ENCODE data around the gene ZBTB20. TPM values are rescaled to one million over a fixed set of nuclear protein-coding genes. Genes with fewer than 3 reads are reported as not detected.

Gene ZBTB20
- total RNA-seq, 6 experiments from 2014 or later, result 36.7 to 59.4 (median 46.7) TPM

GRCh38 chr3:115068799-115069198 lies 78.3 kb downstream of the ZBTB20 start:
- intact Hi-C loops (cut with DNase I), result no loop called here
- TF ChIP-seq, protein P1, sequence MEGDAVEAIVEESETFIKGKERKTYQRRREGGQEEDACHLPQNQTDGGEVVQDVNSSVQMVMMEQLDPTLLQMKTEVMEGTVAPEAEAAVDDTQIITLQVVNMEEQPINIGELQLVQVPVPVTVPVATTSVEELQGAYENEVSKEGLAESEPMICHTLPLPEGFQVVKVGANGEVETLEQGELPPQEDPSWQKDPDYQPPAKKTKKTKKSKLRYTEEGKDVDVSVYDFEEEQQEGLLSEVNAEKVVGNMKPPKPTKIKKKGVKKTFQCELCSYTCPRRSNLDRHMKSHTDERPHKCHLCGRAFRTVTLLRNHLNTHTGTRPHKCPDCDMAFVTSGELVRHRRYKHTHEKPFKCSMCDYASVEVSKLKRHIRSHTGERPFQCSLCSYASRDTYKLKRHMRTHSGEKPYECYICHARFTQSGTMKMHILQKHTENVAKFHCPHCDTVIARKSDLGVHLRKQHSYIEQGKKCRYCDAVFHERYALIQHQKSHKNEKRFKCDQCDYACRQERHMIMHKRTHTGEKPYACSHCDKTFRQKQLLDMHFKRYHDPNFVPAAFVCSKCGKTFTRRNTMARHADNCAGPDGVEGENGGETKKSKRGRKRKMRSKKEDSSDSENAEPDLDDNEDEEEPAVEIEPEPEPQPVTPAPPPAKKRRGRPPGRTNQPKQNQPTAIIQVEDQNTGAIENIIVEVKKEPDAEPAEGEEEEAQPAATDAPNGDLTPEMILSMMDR (IDR thresholded peaks at IDR 0.05), result no peak
- TF ChIP-seq POLR2A (IDR thresholded peaks at IDR 0.05), result no peak
- Histone ChIP-seq H3K27ac (no peak overlapping the region), H3K27me3 (no peaks in the 10 kb centered on the region), H3K4me3 (no peak overlapping the region), H3K4me1 (no peaks in the 10 kb centered on the region), H3K36me3 (no peaks in the 10 kb centered on the region), H3K9me3 (no peaks in the 10 kb centered on the region)
- ATAC-seq (no peak), DNase-seq (no peak)

- Histone ChIP-seq H3K9me3 (no peaks in the 10 kb centered on the region), H3K27me3 (no peaks in the 10 kb centered on the region), H3K4me1 (no peaks in the 10 kb centered on the region), H3K4me3 (no peak overlapping the region), H3K27ac (no peak overlapping the region), H3K36me3 (no peaks in the 10 kb centered on the region)
- ATAC-seq (no peak), DNase-seq (no peak)
- intact Hi-C loops (cut with DNase I), result no loop called here
- TF ChIP-seq, protein P1 (IDR thresholded peaks at IDR 0.05), result no peak
- no peak for TF ChIP-seq POLR2A (IDR thresholded peaks at IDR 0.05)
Observed at GRCh38 chr3:115062412-115062956, 84.6 kb downstream of the ZBTB20 start.

GRCh38 chr3:115062009-115062408 lies 85.1 kb downstream of the ZBTB20 start:
- DNase-seq (no peak), ATAC-seq (peak in 3 of 4 donors; percentile 35 to 48 (median 38))
- H3K36me3 ChIP-seq, result no peaks in the 10 kb centered on the region
- TF ChIP-seq, protein P1 (IDR thresholded peaks at IDR 0.05), result no peak
- no peak for TF ChIP-seq POLR2A (IDR thresholded peaks at IDR 0.05)
- 67% methylated on average over 2 of the region's 2 CpGs for whole genome bisulfite sequencing (ENCODE audit: insufficient coverage, low coverage, low lambda C conversion rate, missing lambda C conversion rate)
- intact Hi-C loops (cut with DNase I), result no loop called here
- no peak overlapping the region for H3K27ac ChIP-seq
- H3K4me1 ChIP-seq, result no peaks in the 10 kb centered on the region
- H3K4me3 ChIP-seq, result no peak overlapping the region
- H3K27me3 ChIP-seq, result no peaks in the 10 kb centered on the region
- H3K9me3 ChIP-seq, result no peaks in the 10 kb centered on the region

GRCh38 chr3:115052906-115053305 lies 94.2 kb downstream of the ZBTB20 start:
- no peaks in the 10 kb centered on the region for H3K9me3 ChIP-seq
- no peak overlapping the region for H3K27ac ChIP-seq
- no peak for DNase-seq
- TF ChIP-seq POLR2A (IDR thresholded peaks at IDR 0.05), result no peak
- TF ChIP-seq, protein P1 (IDR thresholded peaks at IDR 0.05), result no peak
- no peaks in the 10 kb centered on the region for H3K27me3 ChIP-seq
- intact Hi-C loops (cut with DNase I), result no loop called here
- WGBS (ENCODE audit: insufficient coverage, low coverage, low lambda C conversion rate, missing lambda C conversion rate), result 66% methylated on average over 3 of the region's 3 CpGs
- H3K36me3 ChIP-seq, result no peaks in the 10 kb centered on the region
- ATAC-seq, result no peak
- no peak overlapping the region for H3K4me3 ChIP-seq
- H3K4me1 ChIP-seq, result no peaks in the 10 kb centered on the region

DNA sequence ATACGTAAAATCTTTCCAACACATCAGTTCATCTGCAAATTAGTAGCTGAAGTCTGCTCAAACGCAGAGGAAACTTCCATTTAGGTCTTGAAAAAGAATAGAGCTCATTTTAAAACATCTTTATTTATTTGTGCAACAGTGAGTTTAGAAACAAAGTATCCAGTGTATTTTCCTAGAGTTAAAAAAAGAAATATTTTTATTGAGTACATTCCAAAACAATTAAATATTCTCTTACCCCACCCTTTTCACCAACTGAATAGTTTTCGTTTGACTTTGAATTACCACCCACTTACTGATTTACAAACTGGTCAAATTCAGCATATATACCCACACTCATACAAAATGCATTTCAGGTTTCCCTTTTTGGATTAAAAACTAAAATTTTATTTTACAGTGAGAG lies 104.7 kb downstream of the ZBTB20 start:
- TF ChIP-seq POLR2A (IDR thresholded peaks at IDR 0.05), result no peak
- TF ChIP-seq, protein P1 (IDR thresholded peaks at IDR 0.05), result no peak
- 69% methylated on average over 3 of the region's 3 CpGs for WGBS (ENCODE audit: insufficient coverage, low coverage, low lambda C conversion rate, missing lambda C conversion rate)
- no peak for ATAC-seq

More for the DNA sequence above, 104.7 kb downstream of the ZBTB20 start:
- Histone ChIP-seq H3K4me3 (no peak overlapping the region), H3K27me3 (no peaks in the 10 kb centered on the region), H3K4me1 (no peaks in the 10 kb centered on the region), H3K9me3 (no peaks in the 10 kb centered on the region), H3K27ac (no peak overlapping the region), H3K36me3 (no peaks in the 10 kb centered on the region)
- intact Hi-C loops (cut with DNase I), result no loop called here
- no peak for DNase-seq

Measured in right lobe of liver (tissue), 6 donors.